ENCODE measurements around the gene RGL1. TPM values are rescaled to one million over a fixed set of nuclear protein-coding genes. Genes with fewer than 3 reads are reported as not detected.

The RGL1 gene
- total RNA-seq, 4 donors from 2014 or later, result 31.5 to 51.5 (median 37.5) TPM

DNA sequence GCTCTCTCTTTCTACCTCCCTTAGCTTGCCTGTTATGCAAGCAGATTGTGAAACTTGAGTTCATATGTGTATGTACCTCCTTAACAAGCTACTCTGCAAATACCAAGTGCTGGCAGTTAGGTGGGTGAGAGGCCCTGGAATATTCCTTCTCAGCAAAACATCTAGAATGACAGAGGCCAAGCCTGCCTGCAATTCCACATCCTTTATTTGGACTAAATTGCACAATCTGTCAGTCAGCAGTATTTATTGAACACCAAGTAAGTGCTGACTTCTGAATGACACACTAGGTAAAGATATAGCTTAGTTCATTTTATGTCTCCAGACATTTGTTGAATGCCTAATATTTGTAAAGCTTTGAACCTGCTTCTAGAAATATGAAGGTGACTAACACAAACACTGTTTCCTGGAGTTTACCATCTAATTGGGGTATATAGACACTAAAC is 87.5 kb downstream of the RGL1 start:
- H3K4me1 ChIP-seq, result peaks cover 14 to 52% (median 50%) of the 10 kb centered on the region in 4 donors
- H3K36me3 ChIP-seq, result peaks cover 0 to 38% (median 18%) of the 10 kb centered on the region in 4 donors
- no peaks in the 10 kb centered on the region for H3K9me3 ChIP-seq
- TF ChIP-seq EP300 (IDR thresholded peaks at IDR 0.05), result no peak
- TF ChIP-seq POLR2AphosphoS5 (IDR thresholded peaks at IDR 0.05), result no peak
- TF ChIP-seq POLR2A (IDR thresholded peaks at IDR 0.05; ENCODE audit: low read depth), result no peak
- TF ChIP-seq, protein P1, sequence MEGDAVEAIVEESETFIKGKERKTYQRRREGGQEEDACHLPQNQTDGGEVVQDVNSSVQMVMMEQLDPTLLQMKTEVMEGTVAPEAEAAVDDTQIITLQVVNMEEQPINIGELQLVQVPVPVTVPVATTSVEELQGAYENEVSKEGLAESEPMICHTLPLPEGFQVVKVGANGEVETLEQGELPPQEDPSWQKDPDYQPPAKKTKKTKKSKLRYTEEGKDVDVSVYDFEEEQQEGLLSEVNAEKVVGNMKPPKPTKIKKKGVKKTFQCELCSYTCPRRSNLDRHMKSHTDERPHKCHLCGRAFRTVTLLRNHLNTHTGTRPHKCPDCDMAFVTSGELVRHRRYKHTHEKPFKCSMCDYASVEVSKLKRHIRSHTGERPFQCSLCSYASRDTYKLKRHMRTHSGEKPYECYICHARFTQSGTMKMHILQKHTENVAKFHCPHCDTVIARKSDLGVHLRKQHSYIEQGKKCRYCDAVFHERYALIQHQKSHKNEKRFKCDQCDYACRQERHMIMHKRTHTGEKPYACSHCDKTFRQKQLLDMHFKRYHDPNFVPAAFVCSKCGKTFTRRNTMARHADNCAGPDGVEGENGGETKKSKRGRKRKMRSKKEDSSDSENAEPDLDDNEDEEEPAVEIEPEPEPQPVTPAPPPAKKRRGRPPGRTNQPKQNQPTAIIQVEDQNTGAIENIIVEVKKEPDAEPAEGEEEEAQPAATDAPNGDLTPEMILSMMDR (IDR thresholded peaks at IDR 0.05), result no peak
- intact Hi-C loops (cut with DNase I), result loop anchor here (5.0 kb wide), 1 partner anchor 90 kb away; no protein-coding TSS in a partner anchor
- H3K4me3 ChIP-seq, result no peak overlapping the region
- H3K27me3 ChIP-seq, result no peaks in the 10 kb centered on the region
- H3K27ac ChIP-seq (replicated peaks in 1 of 4), result peak overlapping the region in 2 of 4 donors; percentile 33 to 49
- peak; percentile 74 for DNase-seq (ENCODE audit: extremely low spot score)

DNA sequence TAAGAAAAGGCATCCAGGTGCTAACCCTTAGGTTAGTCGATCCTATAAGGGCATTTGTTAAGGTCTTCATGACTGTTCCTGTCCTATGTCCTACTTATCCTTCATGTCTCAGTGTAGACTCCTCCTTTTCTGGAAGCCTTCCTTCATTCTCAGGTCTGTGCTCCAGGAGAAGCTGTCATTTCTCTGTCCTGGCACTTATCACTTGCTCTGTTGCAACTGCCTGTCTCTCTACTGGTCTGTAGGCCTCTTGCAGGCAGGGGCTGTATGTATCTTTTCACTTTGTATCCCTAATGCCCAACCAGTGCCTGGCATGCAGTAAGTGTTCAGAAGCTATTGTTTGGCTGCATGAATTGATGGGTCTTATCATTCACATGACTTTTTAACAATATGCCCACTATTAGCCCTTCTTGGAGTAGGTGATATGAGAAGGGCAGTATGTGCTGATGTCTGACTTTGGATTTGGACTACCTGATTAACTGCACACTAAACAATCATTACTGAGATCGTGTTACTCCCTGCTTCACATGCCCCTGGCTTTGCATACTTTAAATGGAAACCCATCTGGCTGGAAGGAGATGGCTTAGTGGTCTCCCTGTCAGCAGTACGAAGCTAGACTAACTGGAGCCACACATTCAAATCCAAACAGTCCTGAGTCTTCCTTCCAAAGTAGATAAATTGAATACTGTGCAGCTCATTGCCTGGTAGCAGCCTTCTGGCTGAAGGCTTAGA is 88.8 kb downstream of the RGL1 start:
- peaks cover 5 to 52% (median 28%) of the 10 kb centered on the region in 4 donors for H3K36me3 ChIP-seq
- H3K4me3 ChIP-seq, result no peak overlapping the region
- no peaks in the 10 kb centered on the region for H3K9me3 ChIP-seq
- H3K27ac ChIP-seq (replicated peaks in 1 of 4), result peak overlapping the region in 1 of 4 donors; percentile 24
- WGBS, result 79% methylated on average over 3 of the region's 3 CpGs
- no peaks in the 10 kb centered on the region for H3K27me3 ChIP-seq
- peaks cover 6 to 50% (median 37%) of the 10 kb centered on the region in 4 donors for H3K4me1 ChIP-seq
- TF ChIP-seq POLR2A (IDR thresholded peaks at IDR 0.05; ENCODE audit: low read depth), result no peak
- TF ChIP-seq EP300 (IDR thresholded peaks at IDR 0.05), result no peak
- TF ChIP-seq, protein P1 (IDR thresholded peaks at IDR 0.05), result no peak
- TF ChIP-seq POLR2AphosphoS5 (IDR thresholded peaks at IDR 0.05), result no peak
- DNase-seq (ENCODE audit: extremely low spot score), result peak; percentile 60
- intact Hi-C loops (cut with DNase I), result loop anchor here (5.0 kb wide), 1 partner anchor 91 kb away; no protein-coding TSS in a partner anchor

DNA sequence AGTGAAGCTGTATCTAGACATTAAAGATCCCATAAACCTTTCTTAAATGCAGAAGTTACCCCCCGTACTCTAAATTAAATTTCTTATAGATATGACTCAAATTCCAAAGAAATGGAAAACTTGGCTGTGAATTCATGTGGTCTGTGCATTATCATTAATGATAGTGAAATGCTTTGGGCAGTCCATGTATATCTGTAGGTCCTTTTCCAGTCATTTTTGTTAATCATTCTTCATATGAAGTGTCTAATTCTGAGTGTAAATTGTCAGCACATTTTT is 89.3 kb downstream of the RGL1 start:
- H3K4me3 ChIP-seq, result no peak overlapping the region
- no peaks in the 10 kb centered on the region for H3K9me3 ChIP-seq
- no peak for DNase-seq (ENCODE audit: extremely low spot score)
- H3K36me3 ChIP-seq, result peaks cover 9 to 57% (median 32%) of the 10 kb centered on the region in 4 donors
- 73% methylated on average over 1 of the region's 1 CpG for WGBS
- H3K27me3 ChIP-seq, result no peaks in the 10 kb centered on the region
- H3K27ac ChIP-seq (replicated peaks in 1 of 4), result no peak overlapping the region
- TF ChIP-seq, protein P1 (IDR thresholded peaks at IDR 0.05), result no peak
- TF ChIP-seq EP300 (IDR thresholded peaks at IDR 0.05) (no peak), POLR2AphosphoS5 (IDR thresholded peaks at IDR 0.05) (no peak), POLR2A (IDR thresholded peaks at IDR 0.05; ENCODE audit: low read depth) (no peak)
- H3K4me1 ChIP-seq, result peaks cover 6 to 49% (median 32%) of the 10 kb centered on the region in 4 donors
- intact Hi-C loops (cut with DNase I), result loop anchor here (5.0 kb wide), 1 partner anchor 92 kb away; no protein-coding TSS in a partner anchor

DNA sequence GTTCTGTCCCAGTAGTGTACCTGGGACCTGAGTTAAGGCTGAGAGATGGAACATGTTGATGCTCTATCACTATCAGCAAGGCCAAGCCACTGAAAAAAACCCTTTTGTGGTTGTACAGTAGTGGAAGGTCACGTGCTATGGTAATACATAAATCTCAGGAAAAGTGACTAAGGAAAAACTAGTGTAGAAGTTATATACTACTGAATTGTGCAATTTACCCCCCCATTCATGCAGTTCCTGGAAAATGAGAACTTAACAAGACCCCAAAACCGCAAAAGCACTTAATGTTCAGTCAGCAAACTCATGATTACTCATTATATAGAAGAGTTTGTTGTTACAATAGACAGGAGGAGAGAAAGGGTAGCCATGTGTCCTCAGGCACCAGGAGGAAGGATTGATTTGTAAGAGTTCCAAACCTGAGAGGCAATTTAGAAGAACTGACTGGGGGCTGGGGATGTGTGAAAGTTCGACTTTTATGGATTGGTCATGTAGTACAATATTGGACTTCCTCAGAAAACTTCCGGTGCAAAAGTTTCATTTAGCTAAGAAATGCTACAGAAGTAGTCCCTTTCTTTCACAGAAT is 91.6 kb downstream of the RGL1 start:
- H3K27me3 ChIP-seq, result no peaks in the 10 kb centered on the region
- H3K4me3 ChIP-seq, result no peak overlapping the region
- peaks cover 12 to 75% (median 43%) of the 10 kb centered on the region in 4 donors for H3K36me3 ChIP-seq
- WGBS, result 77% methylated on average over 4 of the region's 4 CpGs
- no peak overlapping the region for H3K27ac ChIP-seq (replicated peaks in 1 of 4)
- peak; percentile 50 for DNase-seq (ENCODE audit: extremely low spot score)
- peaks cover 6 to 38% (median 22%) of the 10 kb centered on the region in 4 donors for H3K4me1 ChIP-seq
- intact Hi-C loops (cut with DNase I), result no loop called here
- TF ChIP-seq POLR2AphosphoS5 (IDR thresholded peaks at IDR 0.05) (no peak), EP300 (IDR thresholded peaks at IDR 0.05) (no peak), POLR2A (IDR thresholded peaks at IDR 0.05; ENCODE audit: low read depth) (no peak)
- TF ChIP-seq, protein P1 (IDR thresholded peaks at IDR 0.05), result no peak
- H3K9me3 ChIP-seq, result no peaks in the 10 kb centered on the region

All from esophagus muscularis mucosa (tissue), 4 donors.